Pancreas (tissue), 10 donors: Measurements from ENCODE around the gene CNPY3. TPM values are rescaled to one million over a fixed set of nuclear protein-coding genes. Genes with fewer than 3 reads are reported as not detected.

Source experiments
- ATAC-seq, 4 donors: fragments of 200-7000 bp; cut with Tn5 transposase; one replicate each; pipeline versions ENCODE4 v1.8.0 to v1.9.1; 2020; ENCODE audit warnings: mild to moderate bottlenecking in 4 of 4, moderate library complexity in 4 of 4
- DNase-seq, 6 donors: peaks; one replicate each; pipeline ENCODE4 v3.0.0-alpha.2; 2020
- FAIRE-seq: peaks from 2 replicates; lab custom pipeline; 2012; peaks lifted over from hg19 to GRCh38; lab: Jason Lieb, UNC
- H3K27ac ChIP-seq, 4 donors: fragments of 200-600 bp; sonication (generic); 1 replicate in 3 of 4; 2 replicates in 1 of 4; pipeline versions ENCODE4 v1.5.0 to v1.8.0; 2020
- H3K27me3 ChIP-seq, 4 donors: fragments of 200-600 bp; one replicate each; pipeline ENCODE4 v1.8.0; 2021
- H3K36me3 ChIP-seq, 3 donors: fragments of 200-600 bp; sonication (generic) in 1 of 3; one replicate each; pipeline versions ENCODE4 v1.5.0 to v1.8.0; 2020 to 2021
- H3K4me1 ChIP-seq, 3 donors: fragments of 200-600 bp; one replicate each; pipeline ENCODE4 v1.8.0; 2021
- H3K4me3 ChIP-seq, 4 donors: fragments of 200-600 bp; sonication (generic) in 2 of 4; one replicate each; pipeline versions ENCODE4 v1.5.0 to v1.8.0; 2020 to 2021
- H3K9me3 ChIP-seq, 4 donors: fragments of 200-600 bp; one replicate each; pipeline ENCODE4 v1.8.0; 2021
- WGBS, 2 donors: extraction: QIAGEN DNeasy Blood & Tissue Kit; methylation state at CpG; one replicate each; pipeline ENCODE4 v1.1.7; 2013; 5-methylcytosine and 5-hydroxymethylcytosine counted together
- intact Hi-C, 3 donors: fragments of 100-400 bp; cut with DNase I; formaldehyde crosslinking; loops; one replicate each; pipeline versions ENCODE4 v1.11.1 to v1.14.2; 2022
- polyA plus RNA-seq, 2 donors: library from polyadenylated mRNA; stranded (reverse); fragments of 200-250 nt; gene quantifications; one replicate each; pipeline ENCODE4 v1.2.3, GENCODE V29; 2013
- total RNA-seq, 6 donors: library from RNA; stranded (reverse); fragmentation: NEBNext Ultra II Directional in 4 of 6; extraction: Animal tissue kit (Norgen Biotek cat#: 25700) in 4 of 6; gene quantifications; one replicate each; pipeline versions ENCODE4 v1.2.1 to v1.2.4, GENCODE V29; 2021 to 2023
- TF ChIP-seq, protein P1 (sequence below), 4 donors: fragments of 200-600 bp; sonication (generic) in 3 of 4; IDR thresholded peaks; one replicate each; pipeline versions ENCODE4 v1.5.0 to v1.8.0; 2021; ENCODE audit warnings: antibody characterized with exemption in 4 of 4
- donor health status: healthy with polysubstance abuse.
- donor health status: DM: no; HTN: no; CAD: no; lungs with moderate emphysema.
- donor health status: DM: no; HTN: no; CAD: no.
- donor health status: control.
- donor health status: control.
- donor health status: Bipolar disorder and iron deficiency.
- donor health status: DM: yes; HTN: yes; CAD: no.
- donor health status: DM: no; HTN: no; CAD: no.
- donor health status: DM: no; HTN: no; CAD: no.
- donor health status: DM: yes; HTN: yes; CAD: no.

Gene CNPY3
- total and polyA plus RNA-seq, 8 donors, result 28.3 to 59.7 (median 38.1) TPM

DNA sequence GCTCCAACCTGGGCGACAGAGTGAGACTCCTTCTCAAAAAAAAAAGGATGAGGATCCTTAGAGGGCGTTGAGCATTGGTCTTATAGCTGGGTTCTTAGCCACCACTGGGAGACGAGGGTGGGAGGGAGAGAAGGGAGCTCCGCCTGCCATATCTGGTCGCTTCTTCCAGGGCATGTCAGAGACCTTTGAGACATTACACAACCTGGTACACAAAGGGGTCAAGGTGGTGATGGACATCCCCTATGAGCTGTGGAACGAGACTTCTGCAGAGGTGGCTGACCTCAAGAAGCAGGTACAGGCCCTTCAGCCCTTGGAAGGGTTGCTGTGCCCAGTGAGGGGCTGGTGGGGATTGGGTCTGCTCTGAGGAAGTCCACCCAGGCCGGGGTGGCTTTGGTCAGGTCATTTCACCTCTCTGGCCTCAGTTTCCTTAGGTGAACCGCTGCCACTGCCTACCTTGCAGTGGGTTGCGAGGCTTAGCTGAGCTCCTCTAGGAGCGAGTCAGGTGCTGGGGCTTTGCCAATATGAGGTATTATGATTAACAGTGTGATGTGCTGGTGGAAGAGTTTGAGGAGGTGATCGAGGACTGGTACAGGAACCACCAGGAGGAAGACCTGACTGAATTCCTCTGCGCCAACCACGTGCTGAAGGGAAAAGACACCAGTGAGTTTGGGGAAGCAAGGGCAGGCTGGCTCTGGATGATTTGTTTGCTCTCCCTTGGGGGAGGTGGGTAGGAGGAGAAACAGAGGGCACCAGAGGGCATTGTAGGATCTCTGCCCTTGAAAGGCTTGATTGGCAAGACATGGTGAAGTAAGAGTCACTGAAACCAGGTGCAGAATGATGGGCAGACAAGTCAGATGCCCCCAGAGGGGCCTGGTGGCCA is 8.5 kb downstream of the CNPY3 start:
- Histone ChIP-seq H3K9me3 (no peaks in the 10 kb centered on the region), H3K4me1 (peaks cover 24 to 28% (median 28%) of the 10 kb centered on the region in 3 donors), H3K4me3 (no peak overlapping the region), H3K27ac (peak overlapping the region; percentile 69 to 87 (median 80)), H3K36me3 (peaks cover 6 to 20% (median 7%) of the 10 kb centered on the region in 3 donors), H3K27me3 (no peaks in the 10 kb centered on the region)
- DNase-seq (peak in 3 of 6 donors; percentile 36 to 54 (median 43)), ATAC-seq (peak in 2 of 4 donors; percentile 9 to 11), FAIRE-seq (no peak)
- intact Hi-C loops, result no loop called here
- 73 to 75% methylated on average over 13 of the region's 13 CpGs for WGBS, 2 donors
- TF ChIP-seq, protein P1, sequence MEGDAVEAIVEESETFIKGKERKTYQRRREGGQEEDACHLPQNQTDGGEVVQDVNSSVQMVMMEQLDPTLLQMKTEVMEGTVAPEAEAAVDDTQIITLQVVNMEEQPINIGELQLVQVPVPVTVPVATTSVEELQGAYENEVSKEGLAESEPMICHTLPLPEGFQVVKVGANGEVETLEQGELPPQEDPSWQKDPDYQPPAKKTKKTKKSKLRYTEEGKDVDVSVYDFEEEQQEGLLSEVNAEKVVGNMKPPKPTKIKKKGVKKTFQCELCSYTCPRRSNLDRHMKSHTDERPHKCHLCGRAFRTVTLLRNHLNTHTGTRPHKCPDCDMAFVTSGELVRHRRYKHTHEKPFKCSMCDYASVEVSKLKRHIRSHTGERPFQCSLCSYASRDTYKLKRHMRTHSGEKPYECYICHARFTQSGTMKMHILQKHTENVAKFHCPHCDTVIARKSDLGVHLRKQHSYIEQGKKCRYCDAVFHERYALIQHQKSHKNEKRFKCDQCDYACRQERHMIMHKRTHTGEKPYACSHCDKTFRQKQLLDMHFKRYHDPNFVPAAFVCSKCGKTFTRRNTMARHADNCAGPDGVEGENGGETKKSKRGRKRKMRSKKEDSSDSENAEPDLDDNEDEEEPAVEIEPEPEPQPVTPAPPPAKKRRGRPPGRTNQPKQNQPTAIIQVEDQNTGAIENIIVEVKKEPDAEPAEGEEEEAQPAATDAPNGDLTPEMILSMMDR (IDR thresholded peaks at IDR 0.05), result no peak

DNA sequence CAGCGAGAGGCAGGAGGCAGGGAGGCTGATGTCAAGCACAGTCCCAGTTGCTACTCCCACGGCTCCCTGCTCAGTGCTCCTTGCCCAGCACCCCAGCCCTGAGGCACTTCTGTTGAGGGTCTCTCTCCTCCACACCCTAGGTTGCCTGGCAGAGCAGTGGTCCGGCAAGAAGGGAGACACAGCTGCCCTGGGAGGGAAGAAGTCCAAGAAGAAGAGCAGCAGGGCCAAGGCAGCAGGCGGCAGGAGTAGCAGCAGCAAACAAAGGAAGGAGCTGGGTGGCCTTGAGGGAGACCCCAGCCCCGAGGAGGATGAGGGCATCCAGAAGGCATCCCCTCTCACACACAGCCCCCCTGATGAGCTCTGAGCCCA is 9.1 kb downstream of the CNPY3 start:
- WGBS, 2 donors, result 58 to 60% methylated on average over 5 of the region's 5 CpGs
- no peak for DNase-seq
- no peak for ATAC-seq
- TF ChIP-seq, protein P1 (IDR thresholded peaks at IDR 0.05), result no peak
- no peaks in the 10 kb centered on the region for H3K9me3 ChIP-seq
- intact Hi-C loops, result no loop called here
- H3K27me3 ChIP-seq, result no peaks in the 10 kb centered on the region
- H3K36me3 ChIP-seq, result peaks cover 6 to 20% (median 7%) of the 10 kb centered on the region in 3 donors
- FAIRE-seq, result no peak
- H3K4me1 ChIP-seq, result peaks cover 22 to 28% (median 28%) of the 10 kb centered on the region in 3 donors
- H3K27ac ChIP-seq, result peak overlapping the region; percentile 69 to 87 (median 80)
- H3K4me3 ChIP-seq, result no peak overlapping the region

DNA sequence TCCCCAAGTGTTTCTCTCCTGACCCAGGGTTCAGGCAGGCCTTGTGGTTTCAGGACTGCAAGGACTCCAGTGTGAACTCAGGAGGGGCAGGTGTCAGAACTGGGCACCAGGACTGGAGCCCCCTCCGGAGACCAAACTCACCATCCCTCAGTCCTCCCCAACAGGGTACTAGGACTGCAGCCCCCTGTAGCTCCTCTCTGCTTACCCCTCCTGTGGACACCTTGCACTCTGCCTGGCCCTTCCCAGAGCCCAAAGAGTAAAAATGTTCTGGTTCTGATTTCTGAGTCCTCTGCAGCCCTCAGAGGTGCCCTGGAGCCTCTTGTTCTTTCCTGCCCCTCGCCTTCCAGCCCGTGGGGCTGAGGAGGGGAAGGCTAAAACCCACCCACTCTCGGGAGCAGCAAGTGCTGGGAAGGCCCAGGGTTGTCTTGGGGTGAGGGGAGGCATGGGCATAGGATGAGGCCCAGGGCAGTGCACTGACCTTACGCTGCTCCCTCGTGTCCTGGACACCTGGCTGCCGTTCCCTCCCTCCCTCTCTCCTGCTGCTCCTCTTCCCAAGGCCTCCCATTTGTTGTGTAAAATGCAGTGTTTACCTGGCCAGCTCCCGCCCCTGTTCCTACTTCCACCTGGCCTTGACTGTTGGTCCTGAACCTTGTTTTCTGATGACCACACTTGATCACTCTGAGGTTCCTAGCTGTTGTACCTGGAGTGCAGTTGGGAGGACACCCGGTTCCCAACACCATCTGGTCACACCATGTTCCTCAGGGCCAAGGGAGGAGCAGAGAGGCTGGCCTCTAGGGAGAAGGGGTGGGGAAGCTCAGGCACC is 9.9 kb downstream of the CNPY3 start:
- Histone ChIP-seq H3K9me3 (no peaks in the 10 kb centered on the region), H3K4me3 (no peak overlapping the region), H3K4me1 (peaks cover 22 to 28% (median 28%) of the 10 kb centered on the region in 3 donors), H3K27ac (peak overlapping the region; percentile 69 to 87 (median 80)), H3K27me3 (no peaks in the 10 kb centered on the region), H3K36me3 (peaks cover 6 to 19% (median 6%) of the 10 kb centered on the region in 3 donors)
- ATAC-seq, result peak; percentile 85 to 89 (median 87)
- intact Hi-C loops, result no loop called here
- TF ChIP-seq, protein P1 (IDR thresholded peaks at IDR 0.05), result no peak
- DNase-seq, result peak; percentile 58 to 94 (median 87)
- no peak for FAIRE-seq
- 33 to 37% methylated on average over 9 of the region's 9 CpGs for WGBS, 2 donors

DNA sequence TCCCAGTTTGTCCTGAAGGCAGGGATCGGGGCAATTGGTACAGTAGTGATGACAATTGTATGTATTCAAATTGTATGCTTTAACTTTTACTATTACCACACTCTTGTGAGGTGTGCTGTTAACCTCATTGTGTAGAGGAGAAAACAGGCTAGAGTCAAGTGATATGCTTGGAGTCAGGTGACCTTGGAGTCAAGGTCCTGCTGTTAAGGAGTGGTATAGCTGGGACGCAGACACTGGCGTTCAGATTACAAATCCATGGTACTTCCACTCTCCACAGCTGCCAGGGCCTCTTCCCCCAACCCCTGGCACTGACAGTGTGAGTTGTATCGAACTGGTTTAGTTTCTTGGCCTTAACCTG is 10.5 kb downstream of the CNPY3 start:
- ATAC-seq (peak; percentile 26 to 59 (median 50)), FAIRE-seq (no peak), DNase-seq (peak in 1 of 6 donors; percentile 64)
- Histone ChIP-seq H3K36me3 (peaks cover under 1 to 13% (median 6%) of the 10 kb centered on the region in 3 donors), H3K27me3 (no peaks in the 10 kb centered on the region), H3K9me3 (no peaks in the 10 kb centered on the region), H3K4me3 (no peak overlapping the region), H3K4me1 (peaks cover 22 to 28% (median 28%) of the 10 kb centered on the region in 3 donors), H3K27ac (peak overlapping the region; percentile 69 to 87 (median 80))
- TF ChIP-seq, protein P1 (IDR thresholded peaks at IDR 0.05), result no peak
- intact Hi-C loops, result no loop called here
- 40% methylated on average over 4 of the region's 4 CpGs for WGBS, 2 donors
